SK-N-SH treated with all-trans-retinoic acid at 6 μM for 48 hours (cell line): ENCODE results near the gene ZBTB46.

ENCODE experiments used
- ATAC-seq: fragments of 200-7000 bp; cut with Tn5 transposase; 3 replicates; pipeline ENCODE4 v1.9.1; 2020; ENCODE audit warnings: mild to moderate bottlenecking, moderate library complexity
- ARNTL ChIP-seq: fragments of 450-650 bp; formaldehyde crosslinking; IDR thresholded peaks from 2 replicates; pipeline ENCODE4 v1.5.0; 2020; ENCODE audit warnings: low read depth, mild to moderate bottlenecking, moderate library complexity, borderline replicate concordance
- CREB5 ChIP-seq: fragments of 250-450 bp; sonication (Bioruptor Pico); IDR thresholded peaks from 2 replicates; pipeline ENCODE4 v1.5.1; 2020; ENCODE audit warnings: low read depth, mild to moderate bottlenecking, moderate library complexity
- CSDC2 ChIP-seq: fragments of 250-450 bp; sonication (Bioruptor Pico); IDR thresholded peaks from 2 replicates; pipeline ENCODE4 v1.5.0; 2020; ENCODE audit warnings: mild to moderate bottlenecking, moderate library complexity
- ESRRG ChIP-seq: fragments of 250-450 bp; sonication (Bioruptor Pico); IDR thresholded peaks from 2 replicates; pipeline ENCODE4 v1.6.1; 2021; ENCODE audit warnings: mild to moderate bottlenecking
- GLIS3 ChIP-seq: fragments of 250-450 bp; sonication (Bioruptor Pico); IDR thresholded peaks from 2 replicates; pipeline ENCODE4 v1.5.0; 2020; ENCODE audit warnings: mild to moderate bottlenecking, moderate library complexity
- ISL1 ChIP-seq: fragments of 250-450 bp; sonication (Bioruptor Pico); IDR thresholded peaks from 2 replicates; pipeline ENCODE4 v2.1.2; 2022; ENCODE audit warnings: mild to moderate bottlenecking, moderate library complexity
- OSR1 ChIP-seq: fragments of 250-450 bp; sonication (Bioruptor Pico); IDR thresholded peaks from 2 replicates; pipeline ENCODE4 v1.8.0; 2022; ENCODE audit warnings: moderate library complexity, mild to moderate bottlenecking, inconsistent platforms
- PPARA ChIP-seq: fragments of 250-450 bp; sonication (Bioruptor Pico); IDR thresholded peaks from 2 replicates; pipeline ENCODE4 v1.5.0; 2020; ENCODE audit warnings: mild to moderate bottlenecking, borderline replicate concordance
- RARB ChIP-seq: fragments of 250-450 bp; sonication (Bioruptor Pico); IDR thresholded peaks from 2 replicates; pipeline ENCODE4 v1.8.0; 2021; ENCODE audit warnings: mild to moderate bottlenecking, moderate library complexity
- TCF4 ChIP-seq: fragments of 250-450 bp; sonication (Bioruptor Pico); IDR thresholded peaks from 2 replicates; pipeline ENCODE4 v1.8.0; 2021; ENCODE audit warnings: mild to moderate bottlenecking, moderate library complexity, borderline replicate concordance
- TOX ChIP-seq: fragments of 250-450 bp; sonication (Bioruptor Pico); IDR thresholded peaks from 2 replicates; pipeline ENCODE4 v1.8.0; 2021; ENCODE audit warnings: mild to moderate bottlenecking, moderate library complexity, borderline replicate concordance
- TSHZ2 ChIP-seq: fragments of 250-450 bp; sonication (Bioruptor Pico); IDR thresholded peaks from 2 replicates; pipeline ENCODE4 v1.5.0; 2020; ENCODE audit warnings: mild to moderate bottlenecking, moderate library complexity
- ZC3H10 ChIP-seq: fragments of 250-450 bp; sonication (Bioruptor Pico); IDR thresholded peaks from 2 replicates; pipeline ENCODE4 v1.5.1; 2021; ENCODE audit warnings: mild to moderate bottlenecking, moderate library complexity
- ZFP3 ChIP-seq: fragments of 250-450 bp; sonication (Bioruptor Pico); IDR thresholded peaks from 2 replicates; pipeline ENCODE4 v1.5.0; 2020; ENCODE audit warnings: mild to moderate bottlenecking, moderate library complexity
- ZFP30 ChIP-seq: fragments of 450-650 bp; formaldehyde crosslinking; IDR thresholded peaks from 2 replicates; pipeline ENCODE4 v1.5.0; 2022; ENCODE audit warnings: mild to moderate bottlenecking, moderate library complexity
- ZNF565 ChIP-seq: fragments of 450-650 bp; formaldehyde crosslinking; conservative IDR thresholded peaks from 2 replicates; pipeline ENCODE4 v1.5.0; 2020; ENCODE audit warnings: low read depth, mild to moderate bottlenecking, moderate library complexity
- ZNF70 ChIP-seq: fragments of 450-650 bp; formaldehyde crosslinking; IDR thresholded peaks from 2 replicates; pipeline ENCODE4 v1.5.0; 2020; ENCODE audit warnings: mild to moderate bottlenecking, moderate library complexity
- ZNF8 ChIP-seq: fragments of 450-650 bp; formaldehyde crosslinking; IDR thresholded peaks from 2 replicates; pipeline ENCODE4 v1.5.0; 2020; ENCODE audit warnings: mild to moderate bottlenecking, moderate library complexity
- TF ChIP-seq, protein P1 (sequence below): fragments of 250-450 bp; sonication (Bioruptor Pico); IDR thresholded peaks from 2 replicates; pipeline ENCODE4 v1.5.1; 2021; ENCODE audit warnings: mild to moderate bottlenecking, moderate library complexity
- TF ChIP-seq, protein P2 (sequence below): fragments of 250-450 bp; sonication (Bioruptor Pico); IDR thresholded peaks from 2 replicates; pipeline ENCODE4 v1.8.0; 2021; ENCODE audit warnings: low read depth, mild to moderate bottlenecking, moderate library complexity, borderline replicate concordance

Gene ZBTB46

GRCh38 chr20:63829603-63829944 is 1.5 kb downstream of the ZBTB46 start:
- no peak for ATAC-seq
- no peak for TF ChIP-seq TOX (CRISPR knock-in tag)
- TF ChIP-seq, protein P1, sequence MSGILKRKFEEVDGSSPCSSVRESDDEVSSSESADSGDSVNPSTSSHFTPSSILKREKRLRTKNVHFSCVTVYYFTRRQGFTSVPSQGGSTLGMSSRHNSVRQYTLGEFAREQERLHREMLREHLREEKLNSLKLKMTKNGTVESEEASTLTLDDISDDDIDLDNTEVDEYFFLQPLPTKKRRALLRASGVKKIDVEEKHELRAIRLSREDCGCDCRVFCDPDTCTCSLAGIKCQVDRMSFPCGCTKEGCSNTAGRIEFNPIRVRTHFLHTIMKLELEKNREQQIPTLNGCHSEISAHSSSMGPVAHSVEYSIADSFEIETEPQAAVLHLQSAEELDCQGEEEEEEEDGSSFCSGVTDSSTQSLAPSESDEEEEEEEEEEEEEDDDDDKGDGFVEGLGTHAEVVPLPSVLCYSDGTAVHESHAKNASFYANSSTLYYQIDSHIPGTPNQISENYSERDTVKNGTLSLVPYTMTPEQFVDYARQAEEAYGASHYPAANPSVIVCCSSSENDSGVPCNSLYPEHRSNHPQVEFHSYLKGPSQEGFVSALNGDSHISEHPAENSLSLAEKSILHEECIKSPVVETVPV = no peak
- TF ChIP-seq, protein P2, sequence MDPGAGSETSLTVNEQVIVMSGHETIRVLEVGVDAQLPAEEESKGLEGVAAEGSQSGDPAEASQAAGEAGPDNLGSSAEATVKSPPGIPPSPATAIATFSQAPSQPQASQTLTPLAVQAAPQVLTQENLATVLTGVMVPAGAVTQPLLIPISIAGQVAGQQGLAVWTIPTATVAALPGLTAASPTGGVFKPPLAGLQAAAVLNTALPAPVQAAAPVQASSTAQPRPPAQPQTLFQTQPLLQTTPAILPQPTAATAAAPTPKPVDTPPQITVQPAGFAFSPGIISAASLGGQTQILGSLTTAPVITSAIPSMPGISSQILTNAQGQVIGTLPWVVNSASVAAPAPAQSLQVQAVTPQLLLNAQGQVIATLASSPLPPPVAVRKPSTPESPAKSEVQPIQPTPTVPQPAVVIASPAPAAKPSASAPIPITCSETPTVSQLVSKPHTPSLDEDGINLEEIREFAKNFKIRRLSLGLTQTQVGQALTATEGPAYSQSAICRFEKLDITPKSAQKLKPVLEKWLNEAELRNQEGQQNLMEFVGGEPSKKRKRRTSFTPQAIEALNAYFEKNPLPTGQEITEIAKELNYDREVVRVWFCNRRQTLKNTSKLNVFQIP (CRISPR knock-in tag) = no peak
- no peak for TF ChIP-seq TCF4 (CRISPR knock-in tag)
- no peak for TF ChIP-seq OSR1
- TF ChIP-seq GLIS3 (CRISPR knock-in tag) = no peak
- TF ChIP-seq ZNF565 (CRISPR knock-in tag) = no peak
- TF ChIP-seq ZNF70 (CRISPR knock-in tag) = no peak
- TF ChIP-seq ARNTL (CRISPR knock-in tag) = no peak
- no peak for TF ChIP-seq TSHZ2 (CRISPR knock-in tag)
- no peak for TF ChIP-seq CREB5
- no peak for TF ChIP-seq ESRRG
- TF ChIP-seq CSDC2 (CRISPR knock-in tag) = no peak
- no peak for TF ChIP-seq ZFP3
- TF ChIP-seq RARB (CRISPR knock-in tag) = no peak
- TF ChIP-seq ZNF8 (CRISPR knock-in tag) = no peak

GRCh38 chr20:63828951-63829350 is 2.1 kb downstream of the ZBTB46 start:
- no peak for TF ChIP-seq TCF4 (CRISPR knock-in tag)
- no peak for TF ChIP-seq TOX (CRISPR knock-in tag)
- no peak for TF ChIP-seq ZNF70 (CRISPR knock-in tag)
- no peak for TF ChIP-seq PPARA (CRISPR knock-in tag)
- TF ChIP-seq, all 23 proteins: peak for 0
- ATAC-seq = no peak

GRCh38 chr20:63828545-63828944 is 2.5 kb downstream of the ZBTB46 start:
- no peak for ATAC-seq
- TF ChIP-seq ZNF8 (CRISPR knock-in tag) (no peak), ESRRG (no peak), CSDC2 (CRISPR knock-in tag) (no peak), ISL1 (CRISPR knock-in tag) (no peak), ZC3H10 (CRISPR knock-in tag) (no peak), TCF4 (CRISPR knock-in tag) (no peak), TOX (CRISPR knock-in tag) (no peak), ZFP3 (no peak), OSR1 (no peak), ARNTL (CRISPR knock-in tag) (no peak), ZFP30 (CRISPR knock-in tag) (no peak), ZNF565 (CRISPR knock-in tag) (no peak)
- TF ChIP-seq, protein P2 (CRISPR knock-in tag) = no peak

- ATAC-seq = no peak
- TF ChIP-seq ZNF565 (CRISPR knock-in tag) (no peak), ESRRG (no peak), RARB (CRISPR knock-in tag) (no peak), OSR1 (no peak), CREB5 (no peak)
- TF ChIP-seq, protein P1 = no peak
These were observed 2.9 kb downstream of the ZBTB46 start for GRCh38 chr20:63828124-63828523.
